ENCODE measurements around the gene MYLK. TPM values are rescaled to one million over a fixed set of nuclear protein-coding genes. Genes with fewer than 3 reads are reported as not detected.

MYLK gene
- total RNA-seq, 1 donor from 2014 or later: 2.6 TPM

- Histone ChIP-seq H3K36me3 (ENCODE audit: control insufficient read depth, insufficient read depth, low read length) (peaks cover 2% of the 10 kb centered on the region), H3K27me3 (ENCODE audit: control insufficient read depth, insufficient read depth, low read length) (no peaks in the 10 kb centered on the region), H3K4me3 (ENCODE audit: low read depth, low read length) (no peak overlapping the region)
- no peak for TF ChIP-seq CTCF (IDR thresholded peaks at IDR 0.05; ENCODE audit: insufficient read depth, low read length, severe bottlenecking)
- FAIRE-seq (no peak), DNase-seq (ENCODE audit: low read depth) (no peak)
Measured at GRCh38 chr3:123627673-123628670, 256.2 kb downstream of the MYLK start.

- DNase-seq (ENCODE audit: low read depth) (no peak), FAIRE-seq (no peak)
- no peaks in the 10 kb centered on the region for H3K27me3 ChIP-seq (ENCODE audit: control insufficient read depth, insufficient read depth, low read length)
- H3K4me3 ChIP-seq (ENCODE audit: low read depth, low read length): no peak overlapping the region
- peaks cover 2% of the 10 kb centered on the region for H3K36me3 ChIP-seq (ENCODE audit: control insufficient read depth, insufficient read depth, low read length)
- no peak for TF ChIP-seq CTCF (IDR thresholded peaks at IDR 0.05; ENCODE audit: insufficient read depth, low read length, severe bottlenecking)
Measured at GRCh38 chr3:123626881-123627280, 257.3 kb downstream of the MYLK start.

- H3K36me3 ChIP-seq (ENCODE audit: control insufficient read depth, insufficient read depth, low read length): no peaks in the 10 kb centered on the region
- H3K27me3 ChIP-seq (ENCODE audit: control insufficient read depth, insufficient read depth, low read length): no peaks in the 10 kb centered on the region
- no peak overlapping the region for H3K4me3 ChIP-seq (ENCODE audit: low read depth, low read length)
- no peak for TF ChIP-seq CTCF (IDR thresholded peaks at IDR 0.05; ENCODE audit: insufficient read depth, low read length, severe bottlenecking)
- FAIRE-seq (no peak), DNase-seq (ENCODE audit: low read depth) (no peak)
Measured at GRCh38 chr3:123624302-123624701, 259.8 kb downstream of the MYLK start.

GRCh38 chr3:123623346-123623880 is 260.7 kb downstream of the MYLK start:
- FAIRE-seq (no peak), DNase-seq (ENCODE audit: low read depth) (peak; percentile 80)
- Histone ChIP-seq H3K36me3 (ENCODE audit: control insufficient read depth, insufficient read depth, low read length) (no peaks in the 10 kb centered on the region), H3K27me3 (ENCODE audit: control insufficient read depth, insufficient read depth, low read length) (no peaks in the 10 kb centered on the region), H3K4me3 (ENCODE audit: low read depth, low read length) (no peak overlapping the region)
- TF ChIP-seq CTCF (IDR thresholded peaks at IDR 0.05; ENCODE audit: insufficient read depth, low read length, severe bottlenecking): no peak

GRCh38 chr3:123622766-123623165 is 261.4 kb downstream of the MYLK start:
- Histone ChIP-seq H3K27me3 (ENCODE audit: control insufficient read depth, insufficient read depth, low read length) (no peaks in the 10 kb centered on the region), H3K4me3 (ENCODE audit: low read depth, low read length) (no peak overlapping the region), H3K36me3 (ENCODE audit: control insufficient read depth, insufficient read depth, low read length) (no peaks in the 10 kb centered on the region)
- DNase-seq (ENCODE audit: low read depth) (no peak), FAIRE-seq (no peak)
- TF ChIP-seq CTCF (IDR thresholded peaks at IDR 0.05; ENCODE audit: insufficient read depth, low read length, severe bottlenecking): no peak

All from bronchial epithelial cell (primary cell).